ENCODE measurements around the gene AUH.

AUH gene

GRCh38 chr9:91240596-91241165, 121.0 kb downstream of the AUH start:
- no peak overlapping the region for H3K4me3 ChIP-seq (ENCODE audit: low read depth in 1 of 2, low read length in 2 of 2)

DNA sequence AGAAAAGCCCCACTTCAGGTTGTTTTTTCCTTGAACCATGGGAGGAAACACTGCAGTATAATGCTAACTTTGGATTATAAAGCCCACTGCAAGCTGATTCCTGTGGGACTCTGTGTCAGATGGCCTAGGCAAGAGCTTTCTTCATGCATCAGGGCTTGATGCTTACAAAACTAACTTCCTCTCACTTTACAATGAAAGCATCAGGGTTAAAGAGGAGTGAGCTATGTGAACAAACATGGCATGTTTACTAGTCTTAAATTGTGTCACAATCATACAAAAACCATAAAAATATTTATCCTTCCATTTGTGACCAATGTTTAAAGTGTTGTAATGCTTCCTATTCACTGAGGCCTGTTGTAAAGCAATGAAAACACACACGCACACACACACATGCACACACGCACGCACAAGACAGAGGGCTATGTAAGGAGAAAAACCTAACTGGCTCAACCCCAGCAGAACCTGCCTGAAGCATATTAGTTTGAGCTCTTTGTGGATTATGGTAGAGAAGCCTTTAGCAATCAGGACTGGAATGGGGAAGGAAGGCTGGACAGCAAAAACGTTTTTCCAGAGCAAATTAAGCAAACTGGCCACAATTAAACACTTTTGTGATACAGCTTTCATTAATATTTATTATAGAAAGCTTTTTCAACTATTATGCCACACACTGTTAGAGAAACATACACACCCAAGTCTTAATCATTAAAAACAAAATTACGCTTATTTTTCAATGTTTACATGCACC, 122.2 kb downstream of the AUH start:
- no peaks in the 10 kb centered on the region for H3K4me1 ChIP-seq (ENCODE audit: insufficient read depth, low read length)
- H3K36me3 ChIP-seq (ENCODE audit: insufficient read depth, low read length) = no peaks in the 10 kb centered on the region
- no peak overlapping the region for H3K4me3 ChIP-seq (ENCODE audit: low read depth in 1 of 2, low read length in 2 of 2)
- no peak overlapping the region for H3K27ac ChIP-seq (ENCODE audit: low read depth, low read length)
- H3K9me3 ChIP-seq (ENCODE audit: low read length) = no peaks in the 10 kb centered on the region
- H3K27me3 ChIP-seq (ENCODE audit: control insufficient read depth in 1 of 2, insufficient read depth in 2 of 2, low read length in 2 of 2) = no peaks in the 10 kb centered on the region
- no peak overlapping the region for H3K9ac ChIP-seq (ENCODE audit: low read length)

More at GRCh38 chr9:91240596-91241165, 121.0 kb downstream of the AUH start:
- Histone ChIP-seq H3K36me3 (ENCODE audit: insufficient read depth, low read length) (no peaks in the 10 kb centered on the region), H3K9me3 (ENCODE audit: low read length) (no peaks in the 10 kb centered on the region), H3K27ac (ENCODE audit: low read depth, low read length) (no peak overlapping the region), H3K9ac (ENCODE audit: low read length) (no peak overlapping the region), H3K27me3 (ENCODE audit: control insufficient read depth in 1 of 2, insufficient read depth in 2 of 2, low read length in 2 of 2) (no peaks in the 10 kb centered on the region), H3K4me1 (ENCODE audit: insufficient read depth, low read length) (no peaks in the 10 kb centered on the region)

DNA sequence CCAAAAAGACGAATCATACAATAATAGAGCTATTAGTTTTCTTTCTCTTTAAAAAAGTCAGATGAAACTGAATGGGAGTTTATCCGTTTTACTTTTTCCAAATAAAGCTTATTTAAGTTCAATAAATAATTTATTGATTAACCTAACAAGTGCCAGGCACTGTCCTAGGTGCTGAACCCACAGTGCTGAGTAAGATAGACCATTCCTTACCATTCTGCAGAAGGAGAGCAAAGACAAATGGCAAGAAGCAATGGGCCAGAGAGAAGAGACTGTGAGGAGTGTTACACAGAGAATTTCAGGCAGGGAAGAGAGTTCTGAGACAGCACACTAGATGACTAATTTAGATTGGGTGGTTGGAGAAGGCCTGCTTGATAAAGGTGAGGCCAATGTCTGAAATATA, 127.2 kb downstream of the AUH start:
- Histone ChIP-seq H3K4me3 (ENCODE audit: low read depth in 1 of 2, low read length in 2 of 2) (no peak overlapping the region), H3K36me3 (ENCODE audit: insufficient read depth, low read length) (no peaks in the 10 kb centered on the region), H3K27me3 (ENCODE audit: control insufficient read depth in 1 of 2, insufficient read depth in 2 of 2, low read length in 2 of 2) (no peaks in the 10 kb centered on the region), H3K4me1 (ENCODE audit: insufficient read depth, low read length) (no peaks in the 10 kb centered on the region), H3K9me3 (ENCODE audit: low read length) (no peaks in the 10 kb centered on the region), H3K27ac (ENCODE audit: low read depth, low read length) (no peak overlapping the region), H3K9ac (ENCODE audit: low read length) (no peak overlapping the region)

- Histone ChIP-seq H3K9ac (ENCODE audit: low read length) (no peak overlapping the region), H3K4me1 (ENCODE audit: insufficient read depth, low read length) (no peaks in the 10 kb centered on the region), H3K36me3 (ENCODE audit: insufficient read depth, low read length) (no peaks in the 10 kb centered on the region), H3K4me3 (ENCODE audit: low read depth in 1 of 2, low read length in 2 of 2) (no peak overlapping the region), H3K27me3 (ENCODE audit: control insufficient read depth in 1 of 2, insufficient read depth in 2 of 2, low read length in 2 of 2) (no peaks in the 10 kb centered on the region), H3K27ac (ENCODE audit: low read depth, low read length) (no peak overlapping the region), H3K9me3 (ENCODE audit: low read length) (no peaks in the 10 kb centered on the region)
These were observed 130.1 kb downstream of the AUH start for GRCh38 chr9:91231619-91232018.

GRCh38 chr9:91223000-91223399, 138.7 kb downstream of the AUH start:
- Histone ChIP-seq H3K9me3 (ENCODE audit: low read length) (no peaks in the 10 kb centered on the region), H3K27me3 (ENCODE audit: control insufficient read depth in 1 of 2, insufficient read depth in 2 of 2, low read length in 2 of 2) (no peaks in the 10 kb centered on the region), H3K4me1 (ENCODE audit: insufficient read depth, low read length) (peaks cover 7% of the 10 kb centered on the region), H3K27ac (ENCODE audit: low read depth, low read length) (no peak overlapping the region), H3K4me3 (ENCODE audit: low read depth in 1 of 2, low read length in 2 of 2) (no peak overlapping the region), H3K36me3 (ENCODE audit: insufficient read depth, low read length) (no peaks in the 10 kb centered on the region), H3K9ac (ENCODE audit: low read length) (no peak overlapping the region)

DNA sequence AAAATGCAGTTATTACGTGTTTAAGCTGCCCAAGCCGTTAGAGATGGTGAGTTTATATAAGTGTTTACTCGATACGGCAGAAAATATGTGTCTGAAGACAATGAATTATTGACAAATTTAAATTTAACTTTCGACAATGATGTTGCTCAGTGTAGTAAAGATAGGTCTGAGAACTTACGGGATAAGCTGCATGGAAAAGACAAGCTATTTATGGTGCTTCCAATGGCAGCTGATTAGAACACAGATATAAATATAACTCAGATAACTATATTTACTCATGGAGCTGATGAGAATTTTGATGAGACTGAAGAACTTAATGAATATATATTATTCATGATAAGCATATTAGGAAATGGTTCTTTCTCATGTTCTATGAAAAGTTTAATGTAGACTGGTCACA, 139.3 kb downstream of the AUH start:
- Histone ChIP-seq H3K27me3 (ENCODE audit: control insufficient read depth in 1 of 2, insufficient read depth in 2 of 2, low read length in 2 of 2) (no peaks in the 10 kb centered on the region), H3K36me3 (ENCODE audit: insufficient read depth, low read length) (no peaks in the 10 kb centered on the region), H3K4me1 (ENCODE audit: insufficient read depth, low read length) (peaks cover 7% of the 10 kb centered on the region), H3K4me3 (ENCODE audit: low read depth in 1 of 2, low read length in 2 of 2) (no peak overlapping the region), H3K9ac (ENCODE audit: low read length) (no peak overlapping the region), H3K27ac (ENCODE audit: low read depth, low read length) (no peak overlapping the region), H3K9me3 (ENCODE audit: low read length) (no peaks in the 10 kb centered on the region)

- Histone ChIP-seq H3K27ac (ENCODE audit: low read depth, low read length) (no peak overlapping the region), H3K9ac (ENCODE audit: low read length) (no peak overlapping the region), H3K4me1 (ENCODE audit: insufficient read depth, low read length) (peaks cover 7% of the 10 kb centered on the region), H3K4me3 (ENCODE audit: low read depth in 1 of 2, low read length in 2 of 2) (no peak overlapping the region), H3K9me3 (ENCODE audit: low read length) (no peaks in the 10 kb centered on the region), H3K27me3 (ENCODE audit: control insufficient read depth in 1 of 2, insufficient read depth in 2 of 2, low read length in 2 of 2) (no peaks in the 10 kb centered on the region), H3K36me3 (ENCODE audit: insufficient read depth, low read length) (no peaks in the 10 kb centered on the region)
These were observed 140.4 kb downstream of the AUH start for GRCh38 chr9:91221332-91221731.

GRCh38 chr9:91220491-91221135, 141.1 kb downstream of the AUH start:
- H3K27me3 ChIP-seq (ENCODE audit: control insufficient read depth in 1 of 2, insufficient read depth in 2 of 2, low read length in 2 of 2) = no peaks in the 10 kb centered on the region
- H3K4me3 ChIP-seq (ENCODE audit: low read depth in 1 of 2, low read length in 2 of 2) = no peak overlapping the region
- no peak overlapping the region for H3K9ac ChIP-seq (ENCODE audit: low read length)
- no peaks in the 10 kb centered on the region for H3K9me3 ChIP-seq (ENCODE audit: low read length)
- H3K36me3 ChIP-seq (ENCODE audit: insufficient read depth, low read length) = no peaks in the 10 kb centered on the region
- no peak overlapping the region for H3K27ac ChIP-seq (ENCODE audit: low read depth, low read length)
- H3K4me1 ChIP-seq (ENCODE audit: insufficient read depth, low read length) = peaks cover 7% of the 10 kb centered on the region

- H3K9ac ChIP-seq (ENCODE audit: low read length) = no peak overlapping the region
- H3K4me3 ChIP-seq (ENCODE audit: low read depth in 1 of 2, low read length in 2 of 2) = no peak overlapping the region
- no peak overlapping the region for H3K27ac ChIP-seq (ENCODE audit: low read depth, low read length)
These were observed 141.7 kb downstream of the AUH start for GRCh38 chr9:91220021-91220420.

GRCh38 chr9:91219557-91219956, 142.2 kb downstream of the AUH start:
- Histone ChIP-seq H3K9ac (ENCODE audit: low read length) (no peak overlapping the region), H3K36me3 (ENCODE audit: insufficient read depth, low read length) (no peaks in the 10 kb centered on the region), H3K9me3 (ENCODE audit: low read length) (no peaks in the 10 kb centered on the region), H3K27ac (ENCODE audit: low read depth, low read length) (no peak overlapping the region), H3K4me1 (ENCODE audit: insufficient read depth, low read length) (peaks cover 7% of the 10 kb centered on the region), H3K4me3 (ENCODE audit: low read depth in 1 of 2, low read length in 2 of 2) (no peak overlapping the region), H3K27me3 (ENCODE audit: control insufficient read depth in 1 of 2, insufficient read depth in 2 of 2, low read length in 2 of 2) (no peaks in the 10 kb centered on the region)

More at GRCh38 chr9:91220021-91220420, 141.7 kb downstream of the AUH start:
- H3K4me1 ChIP-seq (ENCODE audit: insufficient read depth, low read length) = peaks cover 7% of the 10 kb centered on the region
- H3K36me3 ChIP-seq (ENCODE audit: insufficient read depth, low read length) = no peaks in the 10 kb centered on the region
- H3K27me3 ChIP-seq (ENCODE audit: control insufficient read depth in 1 of 2, insufficient read depth in 2 of 2, low read length in 2 of 2) = no peaks in the 10 kb centered on the region
- H3K9me3 ChIP-seq (ENCODE audit: low read length) = no peaks in the 10 kb centered on the region

- no peak overlapping the region for H3K27ac ChIP-seq (ENCODE audit: low read depth, low read length)
- H3K9me3 ChIP-seq (ENCODE audit: low read length) = no peaks in the 10 kb centered on the region
- H3K36me3 ChIP-seq (ENCODE audit: insufficient read depth, low read length) = no peaks in the 10 kb centered on the region
- H3K9ac ChIP-seq (ENCODE audit: low read length) = no peak overlapping the region
- H3K4me1 ChIP-seq (ENCODE audit: insufficient read depth, low read length) = peaks cover 7% of the 10 kb centered on the region
- no peaks in the 10 kb centered on the region for H3K27me3 ChIP-seq (ENCODE audit: control insufficient read depth in 1 of 2, insufficient read depth in 2 of 2, low read length in 2 of 2)
- H3K4me3 ChIP-seq (ENCODE audit: low read depth in 1 of 2, low read length in 2 of 2) = no peak overlapping the region
These were observed 144.3 kb downstream of the AUH start for GRCh38 chr9:91217388-91217787.

Data from muscle layer of colon (tissue), 2 donors.